Measurements from ENCODE around the gene CHST11.

- TF ChIP-seq CTCF (IDR thresholded peaks at IDR 0.05) (no peak), POLR2A (IDR thresholded peaks at IDR 0.05) (no peak), EP300 (IDR thresholded peaks at IDR 0.05) (no peak)
These were observed 3.4 kb downstream of the CHST11 start for GRCh38 chr12:104460041-104460719.
